DOHH2 (cell line): ENCODE data around the gene GLS.

Source experiments
- CTCF ChIP-seq: fragments of 200-600 bp; sonication (generic); IDR thresholded peaks from one replicate; pipeline ENCODE4 v1.5.1; 2014; ENCODE audit warnings: antibody characterized with exemption, mild to moderate bottlenecking, low read depth, low read length; ENCODE audit not compliant: poor library complexity, severe bottlenecking
- EZH2phosphoT487 ChIP-seq: fragments of 200-600 bp; sonication (generic); IDR thresholded peaks from 2 replicates; pipeline ENCODE4 v1.6.1; 2017; ENCODE audit warnings: borderline replicate concordance, mild to moderate bottlenecking, antibody characterized with exemption, low read length, moderate library complexity, mixed read lengths

DNA sequence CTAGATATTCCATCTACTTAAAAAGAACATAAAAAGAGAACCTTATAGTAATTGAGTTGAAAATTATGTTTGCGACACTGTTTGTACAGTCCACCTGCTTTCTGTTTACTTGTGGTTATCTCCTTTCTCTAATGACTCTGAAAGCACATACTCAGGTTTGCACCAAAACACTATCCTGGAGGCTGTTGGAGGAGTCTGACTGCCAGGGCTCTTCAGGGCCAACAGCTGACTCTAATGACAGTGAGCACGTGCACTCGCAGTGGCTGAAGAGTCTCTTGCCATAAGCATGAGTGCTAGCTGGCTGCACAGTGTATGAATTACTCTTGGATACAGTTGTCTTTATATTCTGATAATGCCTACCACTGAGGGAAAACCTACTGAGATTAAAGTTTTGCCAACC lies 16.7 kb upstream of the GLS start:
- TF ChIP-seq CTCF (no peak), EZH2phosphoT487 (no peak)
